Tibial artery (tissue), 4 donors: Measurements from ENCODE around the gene LTO1.
A peak's percentile ranks its signal among the peaks of the same experiment; 100 is the strongest.

Experiments used
- DNase-seq, 2 donors: peaks; one replicate each; pipeline ENCODE4 v3.0.0-alpha.2; 2019
- H3K27ac ChIP-seq, 2 donors: fragments of 200-600 bp; sonication (generic) in 1 of 2; 1 replicate in 1 of 2; 2 replicates in 1 of 2; pipeline ENCODE4 v1.5.1; 2018 to 2019; ENCODE audit warnings: mild to moderate bottlenecking in 1 of 2
- H3K27me3 ChIP-seq, 2 donors: fragments of 200-600 bp; sonication (generic) in 1 of 2; one replicate each; pipeline versions ENCODE4 v1.5.1 to v1.6.0; 2016 to 2019
- H3K36me3 ChIP-seq, 3 donors: fragments of 200-600 bp; sonication (generic) in 2 of 3; one replicate each; pipeline ENCODE4 v1.5.1; 2016 to 2019; ENCODE audit warnings: mild to moderate bottlenecking in 2 of 3
- H3K4me1 ChIP-seq, 4 donors: fragments of 200-600 bp; sonication (generic) in 2 of 4; 1 replicate in 3 of 4; 2 replicates in 1 of 4; pipeline ENCODE4 v1.5.1; 2016 to 2019
- H3K4me3 ChIP-seq, 2 donors: fragments of 200-600 bp; sonication (generic) in 1 of 2; 1 replicate in 1 of 2; 2 replicates in 1 of 2; pipeline ENCODE4 v1.5.1; 2018 to 2019; ENCODE audit warnings: mild to moderate bottlenecking in 2 of 2
- H3K9me3 ChIP-seq, 3 donors: fragments of 200-600 bp; sonication (generic) in 1 of 3; one replicate each; pipeline ENCODE4 v1.5.1; 2016 to 2019
- intact Hi-C: fragments of 100-400 bp; cut with DNase I; formaldehyde crosslinking; loops from one replicate; pipeline ENCODE4 v1.15.0; 2023; ENCODE audit warnings: low total_unique reads
- TF ChIP-seq, protein P1 (sequence below), 2 experiments: fragments of 200-600 bp in 1 of 2; fragments of 450-650 bp in 1 of 2; IDR thresholded peaks; one replicate each; pipeline ENCODE4 v1.5.1; 2017 to 2019; ENCODE audit warnings: antibody characterized with exemption in 2 of 2, mild to moderate bottlenecking in 1 of 2, moderate library complexity in 1 of 2

Gene LTO1

DNA sequence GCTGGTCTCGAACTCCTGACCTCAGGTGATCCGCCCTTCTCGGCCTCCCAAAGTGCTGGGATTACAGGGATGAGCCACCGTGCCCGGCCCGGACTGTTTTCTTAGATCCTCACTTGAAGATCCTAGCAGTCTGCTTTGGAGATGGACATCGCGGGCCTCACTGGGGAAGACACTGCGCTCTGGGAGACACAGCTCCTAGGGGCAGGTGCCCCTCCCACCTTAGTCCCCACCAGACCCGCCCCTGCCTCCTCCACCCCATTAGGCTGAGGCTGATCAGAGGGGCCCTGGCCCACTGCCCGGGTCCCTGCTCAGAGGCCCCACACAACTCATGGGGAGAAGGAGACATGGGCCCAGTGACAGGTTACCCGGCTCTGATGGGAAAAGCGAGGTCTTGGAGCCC, 11.3 kb upstream of the LTO1 start:
- Histone ChIP-seq H3K36me3 (no peaks in the 10 kb centered on the region), H3K4me3 (no peak overlapping the region), H3K27ac (no peak overlapping the region), H3K9me3 (no peaks in the 10 kb centered on the region), H3K4me1 (peaks cover 0 to 8% (median 2%) of the 10 kb centered on the region in 4 donors), H3K27me3 (peaks cover 0 to 22% of the 10 kb centered on the region in 2 donors)
- intact Hi-C loops, result loop anchor here (2.0 kb wide), 1 partner anchor 508 kb away; no protein-coding TSS in a partner anchor
- TF ChIP-seq, protein P1, sequence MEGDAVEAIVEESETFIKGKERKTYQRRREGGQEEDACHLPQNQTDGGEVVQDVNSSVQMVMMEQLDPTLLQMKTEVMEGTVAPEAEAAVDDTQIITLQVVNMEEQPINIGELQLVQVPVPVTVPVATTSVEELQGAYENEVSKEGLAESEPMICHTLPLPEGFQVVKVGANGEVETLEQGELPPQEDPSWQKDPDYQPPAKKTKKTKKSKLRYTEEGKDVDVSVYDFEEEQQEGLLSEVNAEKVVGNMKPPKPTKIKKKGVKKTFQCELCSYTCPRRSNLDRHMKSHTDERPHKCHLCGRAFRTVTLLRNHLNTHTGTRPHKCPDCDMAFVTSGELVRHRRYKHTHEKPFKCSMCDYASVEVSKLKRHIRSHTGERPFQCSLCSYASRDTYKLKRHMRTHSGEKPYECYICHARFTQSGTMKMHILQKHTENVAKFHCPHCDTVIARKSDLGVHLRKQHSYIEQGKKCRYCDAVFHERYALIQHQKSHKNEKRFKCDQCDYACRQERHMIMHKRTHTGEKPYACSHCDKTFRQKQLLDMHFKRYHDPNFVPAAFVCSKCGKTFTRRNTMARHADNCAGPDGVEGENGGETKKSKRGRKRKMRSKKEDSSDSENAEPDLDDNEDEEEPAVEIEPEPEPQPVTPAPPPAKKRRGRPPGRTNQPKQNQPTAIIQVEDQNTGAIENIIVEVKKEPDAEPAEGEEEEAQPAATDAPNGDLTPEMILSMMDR (IDR thresholded peaks at IDR 0.05), result no peak
- peak in 1 of 2 donors; percentile 63 for DNase-seq

- H3K27me3 ChIP-seq, result peaks cover 0 to 11% of the 10 kb centered on the region in 2 donors
- H3K27ac ChIP-seq, result no peak overlapping the region
- DNase-seq, result peak in 1 of 2 donors; percentile 38
- H3K4me3 ChIP-seq, result no peak overlapping the region
- peaks cover 0 to 8% (median 2%) of the 10 kb centered on the region in 4 donors for H3K4me1 ChIP-seq
- H3K9me3 ChIP-seq, result no peaks in the 10 kb centered on the region
- no peaks in the 10 kb centered on the region for H3K36me3 ChIP-seq
- TF ChIP-seq, protein P1 (IDR thresholded peaks at IDR 0.05), result no peak
- intact Hi-C loops, result no loop called here
Measured at GRCh38 chr11:69685348-69685747, 10.2 kb upstream of the LTO1 start.

DNA sequence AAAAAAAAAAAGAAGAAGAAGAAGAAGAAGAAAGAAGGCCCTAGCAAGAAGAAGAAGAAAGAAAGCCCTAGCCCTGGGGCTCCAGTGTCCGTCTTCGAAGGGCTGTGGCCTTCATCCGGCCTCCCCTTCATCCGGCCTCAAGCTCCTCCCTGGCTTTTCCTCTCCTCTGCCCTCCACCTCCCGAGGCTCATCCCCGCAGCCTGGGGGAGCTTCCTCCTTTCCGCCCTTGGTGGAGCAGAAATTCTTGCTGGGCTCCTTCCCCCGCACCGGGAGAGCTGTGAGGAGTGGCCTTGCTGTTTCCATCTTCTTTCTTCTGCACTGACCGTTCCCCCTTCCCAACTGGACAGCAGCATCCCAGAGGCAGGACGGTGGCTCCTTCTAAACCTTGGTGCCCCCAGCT, 9.5 kb upstream of the LTO1 start:
- no peak overlapping the region for H3K4me3 ChIP-seq
- TF ChIP-seq, protein P1 (IDR thresholded peaks at IDR 0.05), result no peak
- peak in 1 of 2 donors; percentile 51 for DNase-seq
- H3K9me3 ChIP-seq, result no peaks in the 10 kb centered on the region
- H3K27ac ChIP-seq, result no peak overlapping the region
- intact Hi-C loops, result no loop called here
- peaks cover 0 to 9% of the 10 kb centered on the region in 2 donors for H3K27me3 ChIP-seq
- peaks cover 0 to 8% (median 2%) of the 10 kb centered on the region in 4 donors for H3K4me1 ChIP-seq
- no peaks in the 10 kb centered on the region for H3K36me3 ChIP-seq

DNA sequence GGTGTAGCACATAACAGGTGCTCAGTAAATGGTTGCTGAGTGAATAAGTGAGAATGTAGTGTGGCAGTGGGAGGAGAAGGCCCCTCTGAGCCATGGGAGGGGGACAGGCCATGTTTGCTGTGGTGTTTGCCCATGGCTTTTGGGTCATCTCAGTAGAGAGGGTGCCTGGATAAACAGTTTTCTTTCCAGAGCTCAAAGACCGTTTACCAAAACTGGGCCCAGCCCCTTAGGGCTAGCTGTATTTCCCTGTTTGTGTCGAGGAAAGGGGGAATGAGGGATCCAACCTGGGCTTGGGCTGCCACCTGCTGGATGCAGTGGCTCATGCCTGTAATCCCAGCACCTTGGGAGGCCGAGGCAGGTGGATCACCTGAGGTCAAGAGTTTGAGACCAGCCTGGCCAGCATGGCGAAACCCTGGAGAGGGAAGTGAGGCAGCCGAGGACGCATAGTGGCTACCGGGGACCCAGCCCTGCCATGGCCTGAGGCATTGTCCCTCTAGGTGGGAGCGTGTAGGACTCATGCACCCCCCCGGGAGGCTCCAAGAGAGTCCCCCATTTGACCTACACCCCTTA, 8.7 kb upstream of the LTO1 start:
- Histone ChIP-seq H3K27me3 (peaks cover 0 to 9% of the 10 kb centered on the region in 2 donors), H3K9me3 (no peaks in the 10 kb centered on the region), H3K27ac (no peak overlapping the region), H3K4me1 (peaks cover 0 to 8% (median 2%) of the 10 kb centered on the region in 4 donors), H3K4me3 (no peak overlapping the region), H3K36me3 (no peaks in the 10 kb centered on the region)
- TF ChIP-seq, protein P1 (IDR thresholded peaks at IDR 0.05), result no peak
- DNase-seq, result peak in 1 of 2 donors; percentile 64
- intact Hi-C loops, result no loop called here

GRCh38 chr11:69682681-69683326, 7.7 kb upstream of the LTO1 start:
- Histone ChIP-seq H3K27me3 (peaks cover 0 to 9% of the 10 kb centered on the region in 2 donors), H3K9me3 (no peaks in the 10 kb centered on the region), H3K4me3 (no peak overlapping the region), H3K27ac (no peak overlapping the region), H3K36me3 (no peaks in the 10 kb centered on the region), H3K4me1 (peaks cover 0 to 8% (median 2%) of the 10 kb centered on the region in 4 donors)
- intact Hi-C loops, result no loop called here
- DNase-seq, result peak in 1 of 2 donors; percentile 20
- TF ChIP-seq, protein P1 (IDR thresholded peaks at IDR 0.05), result no peak
